HG03064 (cell line): ENCODE results near the gene NTN5.
A peak's percentile ranks its signal among the peaks of the same experiment; 100 is the strongest.
"Not testable (repeated sequence)": the region's sequence is repeated elsewhere in the genome, so short reads cannot be mapped to it uniquely, and the experiment has no call there.

Experiments used
- ATAC-seq: cut with Tn5 transposase; IDR thresholded peaks from one replicate; pipeline ENCODE4 v1.9.1; 2021; ENCODE audit warnings: low read depth; ENCODE audit not compliant: unreplicated experiment

The NTN5 gene, protein sequence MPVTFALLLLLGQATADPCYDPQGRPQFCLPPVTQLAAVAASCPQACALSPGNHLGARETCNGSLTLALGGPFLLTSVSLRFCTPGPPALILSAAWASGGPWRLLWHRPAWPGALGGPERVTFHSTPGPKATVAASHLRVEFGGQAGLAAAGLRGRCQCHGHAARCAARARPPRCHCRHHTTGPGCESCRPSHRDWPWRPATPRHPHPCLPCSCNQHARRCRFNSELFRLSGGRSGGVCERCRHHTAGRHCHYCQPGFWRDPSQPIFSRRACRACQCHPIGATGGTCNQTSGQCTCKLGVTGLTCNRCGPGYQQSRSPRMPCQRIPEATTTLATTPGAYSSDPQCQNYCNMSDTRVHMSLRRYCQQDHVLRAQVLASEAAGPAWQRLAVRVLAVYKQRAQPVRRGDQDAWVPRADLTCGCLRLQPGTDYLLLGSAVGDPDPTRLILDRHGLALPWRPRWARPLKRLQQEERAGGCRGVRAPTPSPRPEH

DNA sequence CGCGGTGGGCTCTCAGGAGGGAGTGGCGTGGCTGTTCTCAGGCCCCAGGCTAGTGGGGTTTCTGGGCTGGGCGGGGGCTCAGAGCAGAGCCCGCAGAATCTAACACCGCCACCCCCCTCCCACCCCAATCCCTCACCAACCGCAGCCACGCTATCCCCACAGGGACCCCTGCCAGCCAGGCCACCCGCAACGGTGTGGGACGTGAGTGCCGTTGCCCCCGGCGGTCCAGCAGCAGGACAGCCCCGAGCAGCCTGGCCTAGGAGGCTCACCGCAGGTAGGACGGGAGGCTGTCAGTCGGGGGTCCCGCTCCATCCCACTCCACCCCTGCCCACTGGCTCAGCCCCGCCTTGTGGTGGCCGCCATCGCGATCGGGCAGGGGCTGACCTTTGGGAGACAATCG lies at the start of gene NTN5:
Gene NTN5 (minus strand): TSS at position 24 of the 400 bp plus-strand sequence. CDS start 2,031 bp downstream, outside the sequence.
- ATAC-seq: no peak

DNA sequence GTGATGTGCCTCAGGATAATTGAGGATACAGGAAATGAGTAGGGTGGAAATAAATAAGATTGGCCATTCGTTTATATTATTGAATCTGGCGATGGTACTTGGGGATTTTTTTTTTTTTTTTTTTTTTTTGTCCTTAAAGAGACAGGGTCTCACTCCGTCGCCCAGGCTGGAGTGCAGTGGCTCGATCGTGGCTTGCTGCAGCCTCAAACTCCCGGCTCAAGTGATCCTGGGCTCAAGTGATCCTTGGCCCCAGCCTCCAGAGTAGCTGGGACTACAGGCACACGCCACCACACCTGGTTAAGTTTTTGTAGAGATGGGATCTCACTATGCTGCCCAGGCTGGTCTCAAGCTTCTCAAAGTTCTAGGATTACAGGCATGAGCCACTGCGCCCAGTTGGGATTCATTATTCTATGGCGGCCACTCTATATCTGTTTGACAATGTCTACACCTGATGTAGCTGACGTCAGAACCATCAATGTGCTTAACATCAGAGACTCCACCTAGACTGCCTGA lies 49.4 kb upstream of the NTN5 start:
- no peak for ATAC-seq

DNA sequence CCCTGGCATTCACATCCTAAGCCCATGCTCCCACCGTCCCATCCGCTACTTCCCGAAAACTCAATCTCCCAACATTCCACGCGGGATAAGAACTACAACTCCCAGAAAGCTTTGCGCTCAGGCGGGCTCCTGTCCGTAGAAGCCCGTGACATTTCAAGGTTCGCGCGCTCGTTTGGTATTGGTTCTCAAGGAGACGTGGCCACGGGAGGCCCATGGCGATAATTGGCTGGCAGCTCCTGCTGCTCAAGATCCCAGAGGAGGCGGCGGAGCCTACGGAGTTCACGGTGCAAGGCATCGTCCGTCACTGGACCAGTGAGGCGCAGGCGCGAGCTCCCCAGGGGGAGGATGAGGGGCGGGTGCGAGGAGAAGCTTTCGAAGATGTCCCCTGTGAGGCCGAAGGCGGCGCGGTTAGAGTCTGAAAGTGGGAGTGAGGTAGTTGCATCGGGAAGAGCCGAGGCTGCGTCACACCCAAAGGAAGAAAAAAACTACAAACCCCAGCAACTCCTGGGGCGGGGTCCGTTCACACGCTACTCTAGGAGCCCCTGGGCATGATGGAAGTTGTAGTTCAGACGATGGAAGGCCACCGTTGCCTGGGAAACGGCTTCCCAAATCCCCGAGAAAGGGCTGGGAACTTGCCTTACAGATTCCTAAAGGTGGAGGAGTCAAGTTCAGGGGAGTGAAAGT lies 47.9 kb upstream of the NTN5 start:
- ATAC-seq: peak; percentile 61

DNA sequence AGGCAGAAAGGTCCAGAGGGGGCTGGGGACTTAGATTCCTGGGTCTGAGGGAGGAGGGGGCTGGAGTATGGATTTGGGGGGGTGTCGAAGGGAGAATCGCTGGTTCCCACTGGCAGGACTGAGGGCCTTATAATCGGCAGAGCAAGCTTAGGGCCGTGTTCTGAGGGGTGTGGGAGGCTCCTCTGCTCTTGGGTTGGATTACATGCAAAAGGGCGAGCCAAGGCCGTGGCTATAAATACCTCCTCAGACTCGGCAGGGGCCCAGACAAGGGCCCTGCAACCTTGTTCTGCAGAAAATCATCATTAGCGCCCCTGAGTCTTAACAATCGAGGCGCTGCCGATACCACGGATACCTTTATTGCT lies 47.4 kb upstream of the NTN5 start:
- no peak for ATAC-seq

DNA sequence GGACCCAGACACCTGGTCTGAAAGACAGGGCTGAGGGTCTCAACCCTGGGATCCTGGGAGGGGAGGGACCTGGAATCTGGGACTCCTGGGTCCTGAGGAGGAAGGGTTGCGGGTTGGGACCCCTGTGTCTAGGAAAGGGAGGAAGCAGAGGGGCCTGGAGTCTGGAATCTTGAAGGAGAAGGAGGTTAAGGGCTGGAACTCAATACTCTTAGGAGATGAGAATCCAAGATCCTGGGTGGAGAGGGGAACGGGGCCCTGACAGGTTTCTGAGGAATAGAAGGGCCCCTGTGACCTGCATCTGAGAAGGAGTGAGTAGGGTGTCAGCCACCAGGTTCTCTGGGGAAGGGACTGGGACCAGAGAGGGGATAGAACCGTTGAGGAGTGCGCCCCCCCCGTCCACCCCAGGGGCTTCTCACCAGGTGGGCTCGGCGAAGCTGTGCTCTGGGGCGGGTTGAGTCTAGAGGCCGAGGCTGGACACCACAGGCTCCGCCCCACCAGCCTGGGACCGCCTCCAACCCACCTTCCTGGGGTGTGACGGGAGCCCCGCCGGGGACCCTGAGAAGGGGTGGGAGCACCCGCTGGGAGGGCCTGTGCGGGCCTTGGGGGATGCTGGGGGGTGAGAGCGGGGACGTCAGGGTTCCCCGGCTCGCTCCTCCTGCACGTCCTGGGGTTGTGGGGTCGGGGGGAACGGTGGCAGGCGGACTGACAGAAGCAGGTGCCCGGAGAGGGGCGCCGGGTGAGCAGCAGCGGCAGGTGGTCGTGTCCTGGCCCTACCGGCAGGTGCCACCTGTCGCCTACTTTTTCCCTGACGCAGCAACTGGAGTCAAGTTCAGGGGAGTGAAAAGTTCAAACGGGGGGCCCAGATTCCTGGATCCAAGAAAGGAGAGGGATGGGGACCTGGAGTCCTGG lies 46.7 kb upstream of the NTN5 start, which contains the start of gene MAMSTR:
Gene MAMSTR (minus strand): TSS at position 463 of the 909 bp plus-strand sequence. CDS start 694 bp downstream, outside the sequence.
- no peak for ATAC-seq

DNA sequence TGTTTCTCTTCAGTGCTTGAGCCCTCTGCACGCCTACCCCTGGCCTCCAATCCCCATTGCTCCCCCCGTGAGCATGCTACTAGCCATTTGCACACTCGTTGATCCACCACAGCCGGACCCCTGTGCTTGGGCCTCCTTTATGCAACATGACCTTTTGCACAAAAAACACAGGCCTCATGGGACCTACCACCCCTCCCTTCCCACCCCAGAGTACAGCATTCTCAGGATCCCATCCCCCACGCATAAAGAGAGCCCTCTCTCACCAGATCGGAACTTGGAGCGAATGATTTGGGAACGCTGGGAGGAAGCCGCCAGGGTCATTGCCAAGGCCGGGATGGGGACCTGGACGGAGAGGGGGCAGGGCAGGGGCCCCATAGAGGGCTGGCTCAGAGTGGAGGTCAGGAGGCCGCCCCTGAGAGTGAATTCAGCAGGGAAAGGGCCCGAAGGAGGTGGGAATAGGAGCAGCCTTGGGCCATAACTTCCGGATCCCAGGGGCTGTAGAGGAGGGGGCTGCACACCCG lies 46.0 kb upstream of the NTN5 start:
- no peak for ATAC-seq

DNA sequence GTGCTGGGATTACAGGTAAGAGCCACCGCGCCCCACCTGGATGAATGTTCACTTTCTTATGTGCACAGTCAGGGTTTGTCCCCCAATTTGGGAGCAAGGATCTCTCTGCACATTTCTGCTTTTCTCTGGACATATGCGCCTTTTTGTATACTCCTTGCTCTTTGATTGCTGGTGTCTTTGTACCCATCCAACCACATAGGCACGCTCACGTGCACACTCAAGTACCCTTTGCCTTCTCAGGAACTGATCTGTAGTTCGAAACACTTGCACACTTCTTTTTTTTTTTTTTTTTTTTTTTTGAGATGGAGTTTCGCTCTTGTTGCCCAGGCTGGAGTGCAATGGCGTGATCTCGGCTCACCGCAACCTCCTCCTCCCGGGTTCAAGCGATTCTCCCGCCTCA lies 45.3 kb upstream of the NTN5 start:
- not testable (repeated sequence) for ATAC-seq

DNA sequence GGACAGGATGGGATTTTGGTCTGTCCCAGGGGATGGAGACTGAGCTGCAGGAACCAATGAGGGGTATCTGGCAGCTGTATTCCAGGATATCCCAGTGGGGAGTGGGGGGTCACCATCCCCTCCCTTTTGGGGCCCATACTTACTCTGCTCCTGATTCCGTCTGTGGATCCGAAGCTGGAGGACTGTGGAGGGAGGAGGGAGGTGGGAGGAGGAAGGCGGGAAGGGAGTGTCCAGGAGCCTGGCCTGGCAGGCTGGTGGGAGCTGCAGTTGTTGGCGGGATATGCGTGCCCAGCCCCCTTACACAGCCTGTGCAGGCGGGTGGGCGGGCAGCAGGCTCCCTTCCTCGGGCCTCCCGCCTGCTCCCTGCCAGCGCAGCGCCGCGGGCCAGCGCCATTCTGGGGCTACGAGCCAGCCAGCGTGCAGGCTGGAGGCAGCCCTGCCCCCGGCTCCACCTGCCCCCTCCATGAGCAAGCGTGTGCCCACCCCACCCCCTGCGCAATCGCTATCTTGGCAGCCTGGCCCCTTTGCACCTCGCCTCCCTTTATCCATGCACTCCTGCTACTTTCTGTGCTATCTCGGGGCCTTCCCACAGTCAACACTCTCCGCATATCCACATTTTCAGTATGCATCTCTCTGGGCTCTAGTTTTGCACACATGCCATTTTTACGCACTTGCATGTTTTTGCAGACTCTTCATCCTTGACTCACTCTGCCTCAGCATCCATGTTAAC lies 43.9 kb upstream of the NTN5 start:
- ATAC-seq: no peak

DNA sequence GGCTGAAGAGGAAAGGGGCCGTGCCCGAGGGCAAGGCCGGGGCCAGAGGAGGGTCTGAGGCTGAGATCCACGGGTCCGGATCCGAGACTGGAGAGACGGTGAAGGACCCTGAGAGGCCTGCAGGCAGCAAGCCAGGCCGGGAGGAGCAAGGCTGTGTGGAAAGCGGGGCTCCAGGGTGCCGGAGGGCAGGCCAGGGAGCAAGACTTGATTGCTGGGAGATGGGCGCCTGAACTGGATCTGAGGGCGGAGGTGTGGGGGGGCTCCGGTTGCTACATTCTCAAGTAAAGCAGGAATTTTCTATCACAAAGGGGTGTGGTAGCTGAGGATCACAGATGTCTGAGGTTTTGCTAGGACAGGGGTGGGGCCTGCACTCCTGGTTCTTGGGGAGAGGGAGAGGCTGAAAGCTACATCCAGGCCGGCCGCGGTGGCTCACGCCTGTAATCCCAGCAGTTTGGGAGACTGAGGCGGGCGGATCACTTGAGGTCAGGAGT lies 42.9 kb upstream of the NTN5 start:
- no peak for ATAC-seq

DNA sequence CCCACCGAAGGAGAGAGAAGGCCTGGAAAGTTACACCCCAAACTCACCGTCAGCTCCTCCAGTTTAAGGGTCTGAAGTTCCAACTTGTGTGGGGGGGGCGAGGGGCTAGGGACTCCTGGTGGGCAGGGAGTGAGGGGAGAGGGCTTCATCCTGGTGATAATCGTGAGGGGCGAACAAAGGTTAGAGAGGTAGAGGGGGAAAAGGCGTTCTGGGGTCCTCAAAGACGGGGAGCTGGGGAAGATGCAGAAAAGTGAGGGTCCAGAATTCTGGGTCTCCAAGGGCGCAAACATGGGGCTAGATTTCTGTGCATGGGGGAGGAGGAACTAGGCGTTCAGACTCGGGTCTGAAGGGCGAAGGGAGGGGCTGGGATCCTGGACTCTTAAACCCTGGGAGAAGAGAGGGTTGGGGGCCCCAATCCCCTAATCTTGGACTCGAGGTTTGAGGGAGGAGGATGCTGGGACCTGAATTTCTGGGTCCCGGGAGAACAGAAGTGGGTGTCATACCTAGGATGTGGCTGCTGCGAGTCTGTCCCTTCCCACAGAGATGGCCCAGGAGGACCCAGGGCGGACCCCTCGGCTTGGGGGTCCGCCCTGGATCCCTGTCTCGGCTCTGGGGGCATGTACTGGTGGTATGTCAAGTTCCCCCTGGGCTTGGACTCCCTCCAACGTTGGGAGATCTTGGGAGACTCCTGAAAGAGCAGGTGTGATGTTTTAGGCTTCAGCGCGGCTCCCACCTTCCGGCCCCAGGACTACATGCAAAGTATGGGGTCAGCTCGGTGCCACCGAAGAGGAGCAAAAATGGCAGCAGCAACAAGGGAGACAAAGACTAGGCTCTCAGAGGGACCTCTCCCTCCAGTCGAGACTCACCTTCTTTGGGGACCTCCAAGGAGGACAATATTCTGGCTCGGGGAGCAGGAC lies 42.2 kb upstream of the NTN5 start:
- ATAC-seq: no peak

DNA sequence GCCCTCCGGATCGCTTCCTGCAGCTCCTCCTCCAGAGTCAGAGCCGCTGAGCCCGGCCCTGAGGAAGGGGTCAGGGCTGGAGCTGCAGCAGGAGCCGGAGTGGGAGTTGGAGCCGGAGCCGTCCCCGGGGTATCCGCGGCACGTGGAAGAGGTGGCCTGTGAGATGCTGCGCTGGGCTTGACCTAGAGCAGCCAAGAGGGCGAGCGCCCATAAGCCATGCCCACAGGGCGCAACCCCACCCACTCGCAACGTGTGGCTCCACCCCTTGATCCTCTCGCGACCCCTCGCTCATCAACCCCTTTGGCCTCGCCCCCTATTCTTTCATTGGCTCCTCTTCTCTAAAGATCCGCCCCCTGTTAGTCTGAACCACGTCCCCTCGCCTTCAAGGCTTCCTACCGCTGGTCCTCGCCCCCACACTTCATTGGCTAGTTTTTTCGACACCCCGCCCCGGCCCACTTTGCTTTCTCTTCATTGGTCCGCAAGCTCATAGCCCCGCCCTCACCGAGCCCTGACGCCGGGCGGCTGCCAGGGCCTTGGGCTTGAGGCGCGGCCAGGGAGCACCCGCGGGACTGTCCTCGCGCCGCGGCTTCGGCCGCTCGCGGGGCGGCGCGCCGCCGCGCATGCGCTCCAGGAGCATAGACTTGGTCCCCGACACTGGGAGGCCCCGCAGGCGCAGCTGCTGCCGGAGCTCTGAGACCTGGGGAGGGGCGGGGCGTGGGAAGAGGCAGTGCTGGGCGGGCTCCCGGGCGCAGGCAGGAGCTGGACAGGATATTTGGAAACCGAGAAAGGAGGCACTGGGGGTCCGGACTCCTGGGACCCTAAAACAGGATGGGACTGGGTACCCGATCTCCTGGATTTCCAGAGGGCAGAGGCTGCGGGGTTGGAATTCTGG lies 41.3 kb upstream of the NTN5 start:
- peak; percentile 81 for ATAC-seq

DNA sequence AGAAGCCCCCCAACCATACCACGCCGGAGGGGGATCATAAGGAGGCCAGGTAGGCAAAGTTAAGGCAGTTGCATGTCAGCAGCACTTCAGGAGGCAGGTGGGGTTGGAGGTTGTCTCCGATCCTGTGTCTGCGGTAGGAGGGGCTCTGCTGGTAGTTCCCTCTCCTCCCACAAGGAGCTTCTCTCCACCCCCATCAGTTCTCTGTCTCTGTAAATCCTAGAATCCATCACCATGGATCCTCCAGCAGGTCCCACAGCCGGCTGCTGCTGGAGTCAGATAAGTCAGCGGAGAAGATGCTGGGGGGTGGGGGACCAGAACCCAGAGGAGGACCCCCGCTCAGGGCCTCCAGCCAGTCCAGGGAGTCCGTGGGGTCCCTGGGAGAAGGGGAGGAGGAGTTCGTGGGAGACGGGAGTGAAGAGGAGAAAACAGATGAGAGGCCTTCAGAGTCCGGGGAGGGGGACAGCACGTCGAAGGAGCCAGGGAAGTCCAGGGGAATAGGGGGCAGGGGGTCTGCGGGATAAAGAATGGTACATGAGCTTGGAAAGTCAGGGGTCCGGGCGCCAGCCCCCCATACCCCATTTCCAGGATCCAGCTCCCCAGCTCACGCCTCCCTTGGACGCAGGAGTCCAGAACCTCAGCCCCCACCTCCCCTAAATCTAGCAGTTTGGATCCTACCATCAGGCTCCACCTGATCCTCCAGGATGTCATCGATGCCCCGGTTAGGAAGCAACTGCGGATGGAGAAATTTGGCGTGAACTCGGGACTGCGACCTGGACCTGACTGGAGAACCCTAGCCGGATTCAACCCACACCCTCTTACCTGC lies 40.4 kb upstream of the NTN5 start:
- ATAC-seq: no peak

DNA sequence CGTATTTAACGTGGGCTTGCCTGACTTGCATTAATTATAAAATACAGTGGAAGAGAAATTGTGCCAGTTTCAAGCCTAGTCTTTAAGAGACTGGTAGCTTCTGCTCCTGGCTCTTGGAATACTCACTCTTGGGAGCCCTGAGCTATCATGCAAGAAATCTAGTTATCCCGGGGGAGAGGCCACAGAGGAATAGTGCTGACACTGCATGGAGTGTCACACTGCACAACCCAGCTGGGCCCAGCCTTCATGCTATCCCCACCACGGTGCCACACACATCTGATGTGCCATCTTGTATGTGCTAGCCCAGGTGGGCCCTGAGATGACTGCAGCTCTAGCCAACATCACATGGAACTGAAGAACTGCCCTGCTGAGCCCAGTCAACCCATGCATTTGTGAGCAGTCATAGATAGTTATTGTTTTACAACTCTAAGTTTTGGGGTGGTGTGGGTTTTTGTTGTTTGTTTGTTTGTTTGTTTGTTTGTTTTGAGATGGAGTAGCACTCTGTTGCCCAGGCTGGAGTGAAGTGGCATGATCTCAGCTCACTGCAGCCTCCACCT lies 38.4 kb upstream of the NTN5 start:
- no peak for ATAC-seq

DNA sequence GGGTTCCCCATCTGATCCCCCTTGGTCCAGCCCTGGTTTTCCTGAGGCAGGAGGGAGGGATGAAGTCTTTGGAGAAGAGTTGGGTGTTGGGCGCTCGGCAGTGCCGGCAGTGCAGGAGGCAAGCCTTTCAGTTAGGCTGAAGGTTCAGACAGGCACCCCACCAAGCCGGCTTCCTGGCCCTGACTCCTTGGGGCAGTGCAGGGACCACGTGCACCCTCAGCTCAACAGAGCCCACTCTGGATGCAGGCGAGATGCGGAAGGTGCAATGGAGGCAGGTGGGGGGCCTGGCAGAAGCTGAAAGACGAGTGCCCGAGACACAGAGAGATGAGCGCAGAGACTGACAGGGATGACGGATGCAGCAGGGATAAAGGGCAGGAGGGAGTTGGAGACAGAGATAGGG lies 35.7 kb upstream of the NTN5 start:
- no peak for ATAC-seq

DNA sequence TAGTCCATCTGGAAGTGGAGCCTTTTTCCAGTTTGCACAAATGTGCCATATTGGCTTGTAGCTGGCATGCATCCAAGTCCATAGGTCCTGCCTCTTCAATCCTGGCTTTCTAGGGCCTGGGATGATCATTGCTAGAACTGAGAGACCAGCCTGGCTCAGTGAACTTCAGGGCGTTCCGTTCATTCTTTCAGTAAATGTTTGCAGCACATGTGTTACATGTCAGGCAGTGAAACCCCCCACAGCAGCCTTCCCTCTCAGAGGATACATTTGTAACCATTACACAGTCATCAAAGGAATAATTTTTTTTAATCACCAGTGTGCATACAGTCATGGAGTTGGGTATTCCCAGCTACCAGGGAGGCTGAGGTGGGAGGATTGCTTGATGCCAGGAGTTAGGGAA lies 32.6 kb upstream of the NTN5 start:
- no peak for ATAC-seq

DNA sequence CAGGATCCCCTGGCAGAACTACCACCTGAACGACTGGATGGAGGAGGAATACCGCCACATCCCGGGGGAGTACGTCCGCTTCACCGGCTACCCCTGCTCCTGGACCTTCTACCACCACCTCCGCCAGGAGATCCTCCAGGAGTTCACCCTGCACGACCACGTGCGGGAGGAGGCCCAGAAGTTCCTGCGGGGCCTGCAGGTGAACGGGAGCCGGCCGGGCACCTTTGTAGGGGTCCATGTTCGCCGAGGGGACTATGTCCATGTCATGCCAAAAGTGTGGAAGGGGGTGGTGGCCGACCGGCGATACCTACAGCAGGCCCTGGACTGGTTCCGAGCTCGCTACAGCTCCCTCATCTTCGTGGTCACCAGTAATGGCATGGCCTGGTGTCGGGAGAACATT lies 30.5 kb upstream of the NTN5 start:
- no peak for ATAC-seq
